Measurements from ENCODE around the gene S1PR2. TPM values are rescaled to one million over a fixed set of nuclear protein-coding genes. Genes with fewer than 3 reads are reported as not detected.

S1PR2 gene
- total and polyA plus RNA-seq, 9 of the 15 experiments (the other 6 are each of a cell fraction or from before 2014, with no cell fraction given), result 1.5 to 3.9 (median 2.0) TPM

DNA sequence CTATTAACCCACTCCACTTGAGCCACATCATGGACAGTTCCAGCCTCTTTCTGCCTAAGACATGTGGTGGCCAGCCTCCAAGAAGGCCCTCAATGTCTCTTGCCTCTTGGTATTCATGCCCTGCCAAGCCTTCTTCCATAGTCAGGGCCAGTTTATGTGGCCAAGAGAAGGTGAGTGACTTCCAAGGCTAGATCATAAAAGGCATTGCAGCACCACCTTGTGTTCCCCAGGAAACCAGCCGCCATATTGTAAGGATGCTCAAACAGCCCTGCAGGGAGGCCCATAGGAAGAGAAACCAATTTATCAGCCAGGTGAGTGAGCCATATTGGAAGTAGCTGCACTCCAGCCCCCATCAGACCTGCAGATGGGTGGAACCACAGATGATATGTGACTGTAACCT, 24.1 kb downstream of the S1PR2 start:
- Histone ChIP-seq H3K4me3 (no peak overlapping the region), H2AFZ (ENCODE audit: low read depth, low read length) (no peak overlapping the region), H3K36me3 (ENCODE audit: control insufficient read depth, insufficient read depth, low read length) (no peaks in the 10 kb centered on the region), H3K9me3 (replicated peaks; ENCODE audit: control insufficient read depth, insufficient read depth, low read depth, low read length) (peaks cover 5% of the 10 kb centered on the region), H3K9me1 (ENCODE audit: control insufficient read depth, insufficient read depth, low read length) (no peaks in the 10 kb centered on the region), H3K4me1 (replicated peaks in 1 of 2; ENCODE audit: control insufficient read depth in 2 of 2, insufficient read depth in 2 of 2, low read length in 2 of 2) (no peaks in the 10 kb centered on the region), H3K27me3 (ENCODE audit: control insufficient read depth in 2 of 2, insufficient read depth in 2 of 2, low read length in 2 of 2) (peaks cover 0 to 5% of the 10 kb centered on the region in 2 experiments; a peak in 3 of 5 replicates), H3K4me2 (ENCODE audit: insufficient read depth, low read length) (no peak overlapping the region), H4K20me1 (replicated peaks; ENCODE audit: control insufficient read depth, insufficient read depth, low read length) (no peaks in the 10 kb centered on the region), H3K9ac (ENCODE audit: insufficient read depth in 1 of 2, low read depth in 2 of 2, low read length in 2 of 2) (no peak overlapping the region), H3K79me2 (ENCODE audit: control insufficient read depth, insufficient read depth, low read length) (no peaks in the 10 kb centered on the region), H3K27ac (ENCODE audit: extremely low read depth, low read depth, low read length) (no peak overlapping the region)
- intact Hi-C loops (cut with micrococcal nuclease), result no loop called here
- 44% methylated on average over 1 of the region's 1 CpG for WGBS (ENCODE audit: insufficient coverage, low coverage, missing lambda C conversion rate)
- TF ChIP-seq, protein P1, sequence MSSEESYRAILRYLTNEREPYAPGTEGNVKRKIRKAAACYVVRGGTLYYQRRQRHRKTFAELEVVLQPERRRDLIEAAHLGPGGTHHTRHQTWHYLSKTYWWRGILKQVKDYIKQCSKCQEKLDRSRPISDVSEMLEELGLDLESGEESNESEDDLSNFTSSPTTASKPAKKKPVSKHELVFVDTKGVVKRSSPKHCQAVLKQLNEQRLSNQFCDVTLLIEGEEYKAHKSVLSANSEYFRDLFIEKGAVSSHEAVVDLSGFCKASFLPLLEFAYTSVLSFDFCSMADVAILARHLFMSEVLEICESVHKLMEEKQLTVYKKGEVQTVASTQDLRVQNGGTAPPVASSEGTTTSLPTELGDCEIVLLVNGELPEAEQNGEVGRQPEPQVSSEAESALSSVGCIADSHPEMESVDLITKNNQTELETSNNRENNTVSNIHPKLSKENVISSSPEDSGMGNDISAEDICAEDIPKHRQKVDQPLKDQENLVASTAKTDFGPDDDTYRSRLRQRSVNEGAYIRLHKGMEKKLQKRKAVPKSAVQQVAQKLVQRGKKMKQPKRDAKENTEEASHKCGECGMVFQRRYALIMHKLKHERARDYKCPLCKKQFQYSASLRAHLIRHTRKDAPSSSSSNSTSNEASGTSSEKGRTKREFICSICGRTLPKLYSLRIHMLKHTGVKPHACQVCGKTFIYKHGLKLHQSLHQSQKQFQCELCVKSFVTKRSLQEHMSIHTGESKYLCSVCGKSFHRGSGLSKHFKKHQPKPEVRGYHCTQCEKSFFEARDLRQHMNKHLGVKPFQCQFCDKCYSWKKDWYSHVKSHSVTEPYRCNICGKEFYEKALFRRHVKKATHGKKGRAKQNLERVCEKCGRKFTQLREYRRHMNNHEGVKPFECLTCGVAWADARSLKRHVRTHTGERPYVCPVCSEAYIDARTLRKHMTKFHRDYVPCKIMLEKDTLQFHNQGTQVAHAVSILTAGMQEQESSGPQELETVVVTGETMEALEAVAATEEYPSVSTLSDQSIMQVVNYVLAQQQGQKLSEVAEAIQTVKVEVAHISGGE (CRISPR knock-in tag; IDR thresholded peaks at IDR 0.05), result no peak
- TF ChIP-seq IFI16 (CRISPR knock-in tag; IDR thresholded peaks at IDR 0.05) (no peak), SPI1 (IDR thresholded peaks at IDR 0.05; ENCODE audit: borderline replicate concordance, low read depth, low read length) (no peak), TRIM28 (IDR thresholded peaks at IDR 0.05) (0 out of 2 replicates have a peak, but pooled peaks have one; percentile 19), RAD21 (CRISPR knock-in tag; conservative IDR thresholded peaks at IDR 0.05 in 1 of 2, IDR thresholded peaks at IDR 0.05 in 1 of 2) (peak in 1 of 2 experiments; percentile 26; a peak in 1 of 4 replicates), NR3C1 (CRISPR knock-in tag; IDR thresholded peaks at IDR 0.05) (no peak), YY1 (IDR thresholded peaks at IDR 0.05; ENCODE audit: borderline replicate concordance in 1 of 3, control insufficient read depth in 1 of 3, extremely low read depth in 1 of 3, insufficient read depth in 3 of 3, insufficient read length in 1 of 3, insufficient replicate concordance in 2 of 3, low read depth in 1 of 3, low read length in 2 of 3) (peak in 2 of 3 experiments; percentile 71 to 88)
- TF ChIP-seq, protein P2, sequence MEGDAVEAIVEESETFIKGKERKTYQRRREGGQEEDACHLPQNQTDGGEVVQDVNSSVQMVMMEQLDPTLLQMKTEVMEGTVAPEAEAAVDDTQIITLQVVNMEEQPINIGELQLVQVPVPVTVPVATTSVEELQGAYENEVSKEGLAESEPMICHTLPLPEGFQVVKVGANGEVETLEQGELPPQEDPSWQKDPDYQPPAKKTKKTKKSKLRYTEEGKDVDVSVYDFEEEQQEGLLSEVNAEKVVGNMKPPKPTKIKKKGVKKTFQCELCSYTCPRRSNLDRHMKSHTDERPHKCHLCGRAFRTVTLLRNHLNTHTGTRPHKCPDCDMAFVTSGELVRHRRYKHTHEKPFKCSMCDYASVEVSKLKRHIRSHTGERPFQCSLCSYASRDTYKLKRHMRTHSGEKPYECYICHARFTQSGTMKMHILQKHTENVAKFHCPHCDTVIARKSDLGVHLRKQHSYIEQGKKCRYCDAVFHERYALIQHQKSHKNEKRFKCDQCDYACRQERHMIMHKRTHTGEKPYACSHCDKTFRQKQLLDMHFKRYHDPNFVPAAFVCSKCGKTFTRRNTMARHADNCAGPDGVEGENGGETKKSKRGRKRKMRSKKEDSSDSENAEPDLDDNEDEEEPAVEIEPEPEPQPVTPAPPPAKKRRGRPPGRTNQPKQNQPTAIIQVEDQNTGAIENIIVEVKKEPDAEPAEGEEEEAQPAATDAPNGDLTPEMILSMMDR (IDR thresholded peaks at IDR 0.05 in 2 of 3, conservative IDR thresholded peaks at IDR 0.05 in 1 of 3; ENCODE audit: insufficient read depth in 2 of 3, low read depth in 1 of 3, low read length in 3 of 3), result 0 out of 6 replicates have a peak, but pooled peaks of 1 of the 3 experiments have one; percentile 11
- CTCF ChIA-PET (ENCODE audit: low intra/inter-chr PET ratio), result interaction anchor here (0.6 kb wide), 1 partner anchor 294 kb away, joined by 3 read pairs; no protein-coding TSS in a partner anchor
- POLR2A ChIA-PET, result interaction anchor here (0.5 to 1.3 kb wide), 4 partner anchors 15 to 99 kb away, joined by 3 to 4 read pairs (median 3); no protein-coding TSS in a partner anchor
- ATAC-seq (peak; percentile 55; the same call in 1 of the 3 replicates), DNase-seq (ENCODE audit: extremely low read depth in 1 of 4, low spot score in 3 of 4) (no peak), FAIRE-seq (no peak)
- BruUV-seq (replicated peaks), result no TSS peak
- in situ Hi-C loops (cut with MboI), result no loop called here

Measured in K562 (cell line).